Measurements from ENCODE around the gene PPP1R2.

GRCh38 chr3:195557322-195557721 is 14.2 kb upstream of the PPP1R2 start:
- no peak for TF ChIP-seq CTCF (IDR thresholded peaks at IDR 0.05; ENCODE audit: insufficient read depth, low read length)
- no peak for TF ChIP-seq POLR2AphosphoS5 (IDR thresholded peaks at IDR 0.05; ENCODE audit: low read depth)
- no peak for TF ChIP-seq REST (IDR thresholded peaks at IDR 0.05; ENCODE audit: insufficient replicate concordance, low read depth)

Data from HL-60 (cell line).